ENCODE data around the gene SERPINE1.

The SERPINE1 gene

DNA sequence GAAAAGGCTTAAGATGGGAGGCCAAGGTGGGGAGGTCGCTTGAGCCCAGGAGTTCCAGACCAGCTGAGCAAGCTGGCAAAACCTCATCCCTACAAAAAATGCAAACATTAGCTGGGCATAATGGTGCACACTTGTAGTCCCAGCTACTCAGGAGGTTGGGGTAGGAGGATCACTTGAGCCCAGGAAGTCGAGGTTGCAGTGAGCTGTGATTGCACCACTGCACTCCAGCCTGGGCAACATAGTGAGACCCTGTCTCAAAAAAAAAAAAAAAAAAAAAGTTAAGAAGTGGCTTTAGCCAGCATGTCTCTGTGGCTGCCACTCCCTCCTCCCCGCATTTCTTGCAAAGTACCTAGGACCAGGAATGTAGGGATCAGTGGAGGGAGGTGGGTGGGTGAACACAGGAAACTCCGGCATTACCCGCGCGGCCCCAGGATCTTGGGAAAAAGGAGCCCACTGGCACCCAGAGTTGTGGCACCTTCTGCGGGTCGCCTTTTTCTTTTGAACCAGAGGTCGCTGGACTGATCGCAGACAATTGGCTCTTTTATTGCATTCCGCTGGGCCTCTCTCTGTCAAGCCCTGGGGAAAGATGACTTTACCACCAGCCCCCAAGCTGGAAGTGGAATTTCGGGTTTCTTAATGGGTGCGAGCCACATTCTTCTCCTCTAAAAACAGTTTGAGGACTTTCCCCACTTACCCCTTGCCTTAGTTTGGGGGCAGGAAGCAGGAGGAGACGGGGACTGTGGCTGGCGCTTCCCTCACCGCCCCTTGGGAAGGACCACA, 35.0 kb downstream of the SERPINE1 start:
- no peak overlapping the region for H3K27ac ChIP-seq (ENCODE audit: low read length)
- H3K27me3 ChIP-seq (ENCODE audit: low read depth, low read length), result peaks cover 31% of the 10 kb centered on the region
- peaks cover 4 to 41% of the 10 kb centered on the region in 2 donors for H3K4me1 ChIP-seq (ENCODE audit: control insufficient read depth in 1 of 2, insufficient read depth in 2 of 2, low read length in 2 of 2)
- no peak overlapping the region for H3K4me3 ChIP-seq (ENCODE audit: low read depth in 1 of 2, low read length in 2 of 2)
- H3K36me3 ChIP-seq (ENCODE audit: control insufficient read depth in 1 of 2, insufficient read depth in 2 of 2, low read length in 2 of 2), result peaks cover 4 to 25% of the 10 kb centered on the region in 2 donors
- no peaks in the 10 kb centered on the region for H3K9me3 ChIP-seq (ENCODE audit: control insufficient read depth in 1 of 2, low read length in 2 of 2)

DNA sequence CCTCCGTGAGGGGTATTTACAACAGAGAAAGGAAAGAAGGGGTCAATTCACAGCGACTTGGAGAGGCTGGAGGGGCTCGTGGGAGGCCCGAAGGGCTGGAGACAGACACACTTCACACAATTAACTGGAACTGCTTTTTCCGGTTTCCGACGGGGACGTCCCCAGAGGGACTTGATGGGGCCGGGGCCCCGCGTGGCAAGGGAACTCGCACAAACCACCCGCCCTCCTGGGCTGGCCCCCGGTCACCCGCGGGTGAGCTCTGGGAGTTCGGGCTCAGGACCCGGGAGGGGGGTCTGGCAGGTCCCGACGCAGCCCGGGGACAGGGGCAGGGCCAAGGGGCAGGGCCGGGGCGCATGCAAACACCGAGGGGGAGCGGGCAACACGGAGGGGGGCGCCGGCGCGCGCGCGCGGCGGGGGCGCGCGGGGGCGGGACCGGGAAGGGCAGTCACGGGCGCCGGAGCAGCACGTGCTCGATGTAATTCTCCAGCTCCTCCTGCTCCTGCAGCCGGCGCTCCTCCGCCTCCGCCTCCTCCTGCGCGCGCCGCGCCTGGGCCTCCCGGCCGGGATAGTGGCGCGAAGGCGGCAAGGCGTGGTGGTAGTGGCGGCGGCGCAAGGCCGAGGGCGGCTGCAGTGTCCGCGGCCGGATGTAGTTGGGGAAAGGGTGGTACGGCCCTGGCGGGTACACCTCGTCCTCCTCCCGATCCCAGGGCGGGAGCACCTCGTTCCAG, 35.8 kb downstream of the SERPINE1 start:
- H3K9me3 ChIP-seq (ENCODE audit: control insufficient read depth in 1 of 2, low read length in 2 of 2), result no peaks in the 10 kb centered on the region
- peak overlapping the region in 1 of 2 donors; percentile 44 for H3K4me3 ChIP-seq (ENCODE audit: low read depth in 1 of 2, low read length in 2 of 2)
- peaks cover 39% of the 10 kb centered on the region for H3K27me3 ChIP-seq (ENCODE audit: low read depth, low read length)
- peaks cover 4 to 19% of the 10 kb centered on the region in 2 donors for H3K36me3 ChIP-seq (ENCODE audit: control insufficient read depth in 1 of 2, insufficient read depth in 2 of 2, low read length in 2 of 2)
- no peak overlapping the region for H3K27ac ChIP-seq (ENCODE audit: low read length)
- H3K4me1 ChIP-seq (ENCODE audit: control insufficient read depth in 1 of 2, insufficient read depth in 2 of 2, low read length in 2 of 2), result peaks cover 4 to 41% of the 10 kb centered on the region in 2 donors

DNA sequence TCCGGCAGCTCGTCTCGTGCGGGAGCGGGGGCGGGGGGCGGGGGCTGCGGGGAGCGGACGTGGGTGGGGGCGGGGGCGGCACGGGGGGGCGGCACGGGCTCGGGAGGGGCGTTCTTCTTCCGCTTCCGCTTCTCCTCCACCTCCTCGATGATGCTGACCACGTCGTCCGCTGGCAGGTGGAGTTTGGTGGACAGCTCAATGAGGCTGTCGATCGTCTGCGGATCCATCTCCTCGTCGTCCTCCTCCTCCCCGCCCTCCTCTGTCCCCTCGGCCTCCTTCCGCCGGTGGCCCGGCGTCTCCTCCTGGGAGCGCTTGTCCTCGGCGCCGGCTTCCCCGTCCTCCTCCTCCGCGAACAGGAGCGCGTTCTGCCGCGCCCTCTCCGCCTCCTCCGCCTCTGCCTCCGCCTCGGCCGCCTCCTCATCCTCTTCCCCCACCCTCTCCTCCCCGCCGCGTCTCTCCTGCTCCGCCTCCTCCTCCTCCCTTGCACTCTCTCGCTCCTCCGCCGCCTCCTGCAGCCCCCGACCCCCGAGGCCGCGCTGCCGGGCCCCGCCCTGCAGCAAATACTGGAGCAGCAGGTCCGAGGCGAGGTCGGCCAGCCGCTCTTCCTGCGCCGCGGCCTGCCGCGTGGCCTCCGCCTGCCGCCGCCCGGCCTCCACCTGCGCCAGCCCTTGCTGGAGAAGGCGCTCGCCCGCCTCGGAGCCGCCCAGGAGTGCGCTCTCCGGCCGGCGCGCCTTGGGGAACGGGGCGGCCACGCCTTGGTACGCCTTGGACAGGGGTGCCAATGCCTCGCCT, 36.6 kb downstream of the SERPINE1 start:
- Histone ChIP-seq H3K36me3 (ENCODE audit: control insufficient read depth in 1 of 2, insufficient read depth in 2 of 2, low read length in 2 of 2) (peaks cover 4 to 19% of the 10 kb centered on the region in 2 donors), H3K27me3 (ENCODE audit: low read depth, low read length) (peaks cover 44% of the 10 kb centered on the region), H3K4me1 (ENCODE audit: control insufficient read depth in 1 of 2, insufficient read depth in 2 of 2, low read length in 2 of 2) (peaks cover 4 to 41% of the 10 kb centered on the region in 2 donors), H3K27ac (ENCODE audit: low read length) (no peak overlapping the region), H3K4me3 (ENCODE audit: low read depth in 1 of 2, low read length in 2 of 2) (peak overlapping the region in 1 of 2 donors; percentile 48), H3K9me3 (ENCODE audit: control insufficient read depth in 1 of 2, low read length in 2 of 2) (no peaks in the 10 kb centered on the region)

GRCh38 chr7:101164071-101164840, 37.4 kb downstream of the SERPINE1 start:
- Histone ChIP-seq H3K4me1 (ENCODE audit: control insufficient read depth in 1 of 2, insufficient read depth in 2 of 2, low read length in 2 of 2) (peaks cover 4 to 41% of the 10 kb centered on the region in 2 donors), H3K27ac (ENCODE audit: low read length) (no peak overlapping the region), H3K27me3 (ENCODE audit: low read depth, low read length) (peaks cover 51% of the 10 kb centered on the region), H3K4me3 (ENCODE audit: low read depth in 1 of 2, low read length in 2 of 2) (peak overlapping the region in 1 of 2 donors; percentile 48), H3K9me3 (ENCODE audit: control insufficient read depth in 1 of 2, low read length in 2 of 2) (no peaks in the 10 kb centered on the region), H3K36me3 (ENCODE audit: control insufficient read depth in 1 of 2, insufficient read depth in 2 of 2, low read length in 2 of 2) (peaks cover 2 to 12% of the 10 kb centered on the region in 2 donors)

DNA sequence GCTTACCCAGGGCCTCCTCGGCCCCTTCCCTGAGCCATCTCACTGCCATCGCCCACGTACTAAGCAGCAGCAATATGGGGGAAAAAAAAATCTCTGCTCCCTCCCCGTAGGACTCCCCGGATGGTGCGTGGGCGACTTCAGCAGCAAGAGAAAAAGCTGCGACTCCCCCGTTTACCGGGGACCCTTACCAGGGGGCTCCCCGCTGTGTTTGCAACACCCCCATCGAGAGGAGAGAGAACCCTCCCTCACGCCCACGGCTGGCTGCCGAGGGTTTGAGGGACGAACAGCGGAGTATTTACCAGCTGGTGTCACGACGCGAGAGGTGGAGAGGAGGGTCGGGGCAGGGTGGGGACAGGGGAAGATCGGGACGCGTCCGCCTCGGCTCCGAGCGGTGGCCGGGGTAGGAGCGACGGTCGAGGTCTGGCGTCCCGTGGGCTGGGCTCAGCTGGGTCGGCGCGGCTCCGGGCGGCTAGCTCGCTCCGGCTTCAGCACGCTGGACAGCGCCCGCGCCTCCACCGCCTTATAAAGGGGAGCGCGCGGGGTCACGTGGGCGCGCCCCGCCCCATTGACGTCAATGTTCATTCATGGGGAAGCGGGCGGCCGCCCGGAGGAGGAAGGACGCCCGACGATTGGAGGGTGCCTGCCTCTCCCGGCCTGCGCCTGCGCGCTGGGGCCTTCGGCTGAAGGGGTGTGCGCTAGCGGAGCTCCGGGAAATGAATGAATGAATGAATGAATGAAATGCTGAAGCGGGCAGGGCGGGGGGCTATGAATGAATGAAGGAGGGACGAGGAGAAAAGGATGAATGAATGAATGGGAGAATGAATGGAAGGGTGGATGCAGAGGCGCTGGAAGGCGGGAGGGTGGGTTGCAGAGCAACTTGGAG, 38.4 kb downstream of the SERPINE1 start, which contains the start of gene VGF:
VGF (minus strand) TSS at position 495 of the 883 bp plus-strand sequence. CDS start 726 bp downstream, outside the sequence.
- no peak within 1 kb of the TSS for H3K27ac ChIP-seq (ENCODE audit: low read length)
- no peaks in the 10 kb centered on the region for H3K9me3 ChIP-seq (ENCODE audit: control insufficient read depth in 1 of 2, low read length in 2 of 2)
- peak within 1 kb of the TSS in 1 of 2 donors; percentile 30 for H3K4me3 ChIP-seq (ENCODE audit: low read depth in 1 of 2, low read length in 2 of 2)
- peaks cover 62% of the 10 kb centered on the region for H3K27me3 ChIP-seq (ENCODE audit: low read depth, low read length)
- peaks cover 0 to 1% of the 10 kb centered on the region in 2 donors for H3K36me3 ChIP-seq (ENCODE audit: control insufficient read depth in 1 of 2, insufficient read depth in 2 of 2, low read length in 2 of 2)
- peaks cover 4 to 51% of the 10 kb centered on the region in 2 donors for H3K4me1 ChIP-seq (ENCODE audit: control insufficient read depth in 1 of 2, insufficient read depth in 2 of 2, low read length in 2 of 2)

DNA sequence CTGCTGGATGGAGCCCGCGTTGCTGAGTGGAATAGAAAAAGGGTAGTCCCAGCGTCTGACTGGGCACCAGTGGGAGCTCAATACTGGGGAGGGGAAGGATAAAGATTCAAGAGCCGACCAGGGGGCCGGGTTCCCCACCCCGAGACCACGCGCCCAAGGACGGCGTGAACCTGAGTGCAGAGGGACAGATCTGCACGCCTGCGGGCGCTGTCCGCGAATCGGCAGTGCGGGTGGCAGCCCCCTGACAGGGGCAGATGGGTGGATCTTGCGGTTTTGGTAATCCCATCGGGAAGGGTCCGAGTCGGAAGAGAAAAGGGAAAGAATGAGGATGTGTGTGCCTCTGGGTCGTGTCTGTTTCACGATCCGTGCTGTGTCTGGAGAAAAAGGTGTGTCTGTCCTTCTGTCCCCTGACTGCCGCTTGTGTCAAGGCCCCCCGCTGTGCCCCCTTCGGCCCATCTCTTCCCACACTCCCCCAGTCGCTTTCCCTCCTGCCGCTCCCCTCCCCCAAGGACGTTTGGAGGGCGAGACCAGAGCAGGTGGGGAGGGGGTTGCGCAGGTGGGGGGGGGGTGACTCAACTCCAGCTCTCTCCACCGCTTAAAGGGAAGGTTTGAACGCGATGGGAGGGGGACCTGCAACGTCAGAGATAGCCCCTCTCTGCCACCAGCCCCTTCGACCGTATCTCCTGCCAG, 39.2 kb downstream of the SERPINE1 start:
- Histone ChIP-seq H3K27me3 (ENCODE audit: low read depth, low read length) (peaks cover 69% of the 10 kb centered on the region), H3K36me3 (ENCODE audit: control insufficient read depth in 1 of 2, insufficient read depth in 2 of 2, low read length in 2 of 2) (no peaks in the 10 kb centered on the region), H3K9me3 (ENCODE audit: control insufficient read depth in 1 of 2, low read length in 2 of 2) (no peaks in the 10 kb centered on the region), H3K4me3 (ENCODE audit: low read depth in 1 of 2, low read length in 2 of 2) (no peak overlapping the region), H3K4me1 (ENCODE audit: control insufficient read depth in 1 of 2, insufficient read depth in 2 of 2, low read length in 2 of 2) (peaks cover 4 to 52% of the 10 kb centered on the region in 2 donors), H3K27ac (ENCODE audit: low read length) (no peak overlapping the region)

DNA sequence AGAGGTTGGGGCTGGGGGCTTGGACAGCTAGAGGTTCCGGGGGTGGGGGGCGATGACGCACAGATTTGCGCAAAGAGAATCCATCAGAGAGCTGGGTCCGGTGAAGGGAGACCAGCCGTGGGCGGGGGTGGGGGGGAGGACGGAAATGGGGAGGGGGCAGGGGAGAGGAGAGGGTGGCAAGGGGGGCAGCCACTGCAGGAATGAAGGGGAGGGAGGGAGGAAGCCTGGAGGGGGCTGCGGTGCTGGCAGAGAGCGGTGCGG, 39.7 kb downstream of the SERPINE1 start:
- Histone ChIP-seq H3K4me3 (ENCODE audit: low read depth in 1 of 2, low read length in 2 of 2) (no peak overlapping the region), H3K36me3 (ENCODE audit: control insufficient read depth in 1 of 2, insufficient read depth in 2 of 2, low read length in 2 of 2) (no peaks in the 10 kb centered on the region), H3K4me1 (ENCODE audit: control insufficient read depth in 1 of 2, insufficient read depth in 2 of 2, low read length in 2 of 2) (peaks cover 4 to 52% of the 10 kb centered on the region in 2 donors), H3K27ac (ENCODE audit: low read length) (no peak overlapping the region), H3K27me3 (ENCODE audit: low read depth, low read length) (peaks cover 74% of the 10 kb centered on the region), H3K9me3 (ENCODE audit: control insufficient read depth in 1 of 2, low read length in 2 of 2) (no peaks in the 10 kb centered on the region)

DNA sequence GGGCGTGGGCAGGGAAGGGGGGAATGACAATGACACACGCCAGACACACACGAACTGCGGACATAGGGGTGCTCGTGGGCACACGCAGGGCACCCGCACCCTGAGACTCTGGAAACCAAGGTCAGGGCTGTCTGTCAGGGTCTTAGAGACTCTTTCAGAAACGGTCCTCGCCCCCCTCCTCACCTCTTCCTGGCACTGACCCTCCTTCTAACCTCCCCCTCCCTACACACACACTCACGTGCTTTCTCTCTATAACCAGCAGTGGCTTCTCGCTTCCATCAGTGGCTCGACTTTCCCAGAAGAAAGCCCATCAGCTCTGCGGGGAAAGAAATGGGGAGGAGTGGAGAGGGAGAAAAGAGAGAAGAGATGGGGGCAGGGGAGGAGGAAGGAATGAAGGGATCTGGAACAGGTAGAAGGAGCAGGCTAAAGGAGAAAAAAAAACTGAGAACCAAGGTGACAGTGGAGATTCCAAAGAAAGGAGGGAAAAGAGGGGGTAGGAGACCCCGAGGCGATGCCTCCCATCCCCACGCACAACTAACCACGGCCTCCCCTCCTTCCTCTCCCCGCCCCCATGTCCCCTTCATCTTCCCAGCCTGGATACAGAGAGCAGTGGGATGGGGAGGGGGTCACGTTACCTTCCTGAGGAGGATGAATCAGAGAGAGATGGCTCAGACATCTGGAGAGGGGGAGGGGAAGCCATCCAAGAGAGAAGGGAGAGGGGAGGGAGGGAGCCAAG, 40.2 kb downstream of the SERPINE1 start:
- Histone ChIP-seq H3K36me3 (ENCODE audit: control insufficient read depth in 1 of 2, insufficient read depth in 2 of 2, low read length in 2 of 2) (no peaks in the 10 kb centered on the region), H3K4me3 (ENCODE audit: low read depth in 1 of 2, low read length in 2 of 2) (no peak overlapping the region), H3K9me3 (ENCODE audit: control insufficient read depth in 1 of 2, low read length in 2 of 2) (no peaks in the 10 kb centered on the region), H3K27ac (ENCODE audit: low read length) (no peak overlapping the region), H3K4me1 (ENCODE audit: control insufficient read depth in 1 of 2, insufficient read depth in 2 of 2, low read length in 2 of 2) (peaks cover 4 to 55% of the 10 kb centered on the region in 2 donors), H3K27me3 (ENCODE audit: low read depth, low read length) (peaks cover 79% of the 10 kb centered on the region)

DNA sequence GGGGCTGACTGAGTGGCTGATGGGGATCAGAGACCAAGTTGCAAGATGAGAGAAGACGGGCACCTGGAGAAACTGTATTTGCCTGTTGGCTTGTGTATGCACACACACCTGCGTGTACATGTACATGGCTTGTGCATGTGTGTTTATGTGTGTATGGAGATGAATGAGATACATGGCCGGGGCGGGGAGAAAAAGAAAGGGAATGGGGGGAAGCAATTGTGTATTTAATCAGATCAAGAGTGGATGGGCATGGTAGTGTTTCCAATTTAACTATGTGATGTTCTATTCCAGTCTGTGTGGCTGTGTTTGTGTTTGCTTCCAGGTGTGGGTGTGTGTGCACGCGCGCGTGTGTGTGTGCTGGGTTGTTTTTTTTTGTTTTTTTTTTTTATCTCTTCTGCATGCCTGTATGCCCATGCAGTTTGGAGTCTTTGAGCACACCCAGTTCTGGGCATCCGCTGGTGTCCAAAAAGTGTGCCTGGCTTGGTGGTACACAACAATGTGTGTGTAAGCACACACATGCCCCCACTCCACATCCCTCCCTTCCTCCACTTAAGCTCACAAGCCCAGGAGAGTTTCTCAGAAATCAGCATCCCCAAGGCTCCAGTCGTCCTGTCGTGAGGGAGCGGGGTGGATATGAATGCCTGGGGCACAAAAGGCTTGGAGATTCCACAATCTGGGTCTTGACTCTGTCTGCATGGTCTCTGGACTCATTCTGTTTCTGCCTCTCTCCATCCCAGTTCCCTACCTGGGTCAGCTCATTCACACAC, 40.9 kb downstream of the SERPINE1 start:
- Histone ChIP-seq H3K36me3 (ENCODE audit: control insufficient read depth in 1 of 2, insufficient read depth in 2 of 2, low read length in 2 of 2) (no peaks in the 10 kb centered on the region), H3K27me3 (ENCODE audit: low read depth, low read length) (peaks cover 80% of the 10 kb centered on the region), H3K4me3 (ENCODE audit: low read depth in 1 of 2, low read length in 2 of 2) (no peak overlapping the region), H3K9me3 (ENCODE audit: control insufficient read depth in 1 of 2, low read length in 2 of 2) (no peaks in the 10 kb centered on the region), H3K27ac (ENCODE audit: low read length) (no peak overlapping the region), H3K4me1 (ENCODE audit: control insufficient read depth in 1 of 2, insufficient read depth in 2 of 2, low read length in 2 of 2) (peaks cover 4 to 59% of the 10 kb centered on the region in 2 donors)

All from muscle layer of duodenum (tissue), 2 donors.